H9 (cell line): ENCODE data around the gene BOLA2B. TPM values are rescaled to one million over a fixed set of nuclear protein-coding genes. Genes with fewer than 3 reads are reported as not detected.
A peak's percentile ranks its signal among the peaks of the same experiment; 100 is the strongest.

ENCODE experiments used
- DNase-seq: peaks from one replicate; pipeline ENCODE4 v3.0.0-alpha.2; 2017
- H2AFZ ChIP-seq: one replicate; pipeline ENCODE4 v1.6.1; 2013; ENCODE audit warnings: mild to moderate bottlenecking, low read length, control low read depth, moderate library complexity
- H2AK5ac ChIP-seq: 2 replicates; pipeline ENCODE4 v1.6.1; 2013; ENCODE audit warnings: low read length, control low read depth, mixed read lengths; ENCODE audit not compliant: insufficient read length
- H2BK120ac ChIP-seq: one replicate; pipeline ENCODE4 v1.6.1; 2013; ENCODE audit warnings: low read depth, mild to moderate bottlenecking, low read length, control low read depth, inconsistent platforms; ENCODE audit not compliant: poor library complexity, severe bottlenecking
- H2BK12ac ChIP-seq: 2 replicates; pipeline ENCODE4 v1.6.1; 2013; ENCODE audit warnings: low read length, control low read depth, mixed read lengths, low read depth; ENCODE audit not compliant: insufficient read length
- H2BK15ac ChIP-seq: 2 replicates; pipeline ENCODE4 v1.6.1; 2013; ENCODE audit warnings: low read depth, low read length, control low read depth
- H2BK20ac ChIP-seq: one replicate; pipeline ENCODE4 v1.6.1; 2013; ENCODE audit warnings: low read depth, mild to moderate bottlenecking, low read length, control low read depth, inconsistent platforms; ENCODE audit not compliant: poor library complexity, severe bottlenecking
- H2BK5ac ChIP-seq: 2 replicates; pipeline ENCODE4 v1.6.1; 2013; ENCODE audit warnings: low read length, control low read depth, mixed read lengths; ENCODE audit not compliant: insufficient read length
- H3K14ac ChIP-seq: 2 replicates; pipeline ENCODE4 v1.6.1; 2013; ENCODE audit warnings: low read length, control low read depth; ENCODE audit not compliant: insufficient read depth
- H3K18ac ChIP-seq: 2 replicates; pipeline ENCODE4 v1.6.1; 2013; ENCODE audit warnings: low read depth, mild to moderate bottlenecking, mixed read lengths, low read length, control low read depth; ENCODE audit not compliant: insufficient read length
- H3K23ac ChIP-seq: 2 replicates; pipeline ENCODE4 v1.6.1; 2013; ENCODE audit warnings: low read length, control low read depth, mixed read lengths, low read depth; ENCODE audit not compliant: insufficient read length
- H3K23me2 ChIP-seq: 2 replicates; pipeline ENCODE4 v1.6.1; 2013; ENCODE audit warnings: low read depth, mild to moderate bottlenecking, mixed read lengths, low read length, control low read depth; ENCODE audit not compliant: insufficient read length, poor library complexity, severe bottlenecking
- H3K27ac ChIP-seq: 2 replicates; pipeline ENCODE4 v1.5.1; 2013; ENCODE audit warnings: low read length, control low read depth, mixed read lengths, low read depth; ENCODE audit not compliant: insufficient read length
- H3K27me3 ChIP-seq: 2 replicates; pipeline ENCODE4 v1.6.1; 2013; ENCODE audit warnings: low read length, control low read depth, inconsistent platforms; ENCODE audit not compliant: insufficient read depth
- H3K4ac ChIP-seq: 2 replicates; pipeline ENCODE4 v1.6.1; 2013; ENCODE audit warnings: low read depth, mild to moderate bottlenecking, control low read depth, inconsistent platforms, low read length, moderate library complexity
- H3K4me1 ChIP-seq: 2 replicates; pipeline ENCODE4 v1.6.1; 2013; ENCODE audit warnings: low read length, control low read depth, inconsistent platforms; ENCODE audit not compliant: insufficient read depth
- H3K4me2 ChIP-seq: 2 replicates; pipeline ENCODE4 v1.6.1; 2013; ENCODE audit warnings: low read length, control low read depth, mixed read lengths; ENCODE audit not compliant: insufficient read length, insufficient read depth
- H3K56ac ChIP-seq: 2 replicates; pipeline ENCODE4 v1.6.1; 2013; ENCODE audit warnings: low read depth, mild to moderate bottlenecking, mixed read lengths, low read length, control low read depth; ENCODE audit not compliant: insufficient read length
- H3K79me1 ChIP-seq: 2 replicates; pipeline ENCODE4 v1.6.1; 2013; ENCODE audit warnings: low read depth, mild to moderate bottlenecking, moderate library complexity, low read length, control low read depth, inconsistent platforms; ENCODE audit not compliant: insufficient read depth, poor library complexity, severe bottlenecking
- H3K79me2 ChIP-seq: 2 replicates; pipeline ENCODE4 v1.6.1; 2013; ENCODE audit warnings: low read length, control low read depth, inconsistent platforms; ENCODE audit not compliant: insufficient read depth
- H3K9ac ChIP-seq: 2 replicates; pipeline ENCODE4 v1.6.1; 2013; ENCODE audit warnings: low read length, control low read depth, mixed read lengths; ENCODE audit not compliant: insufficient read length; ENCODE audit errors: extremely low read depth
- H3K9me3 ChIP-seq: one replicate; pipeline ENCODE4 v1.6.1; 2013; ENCODE audit warnings: low read depth, low read length, inconsistent platforms; ENCODE audit not compliant: control insufficient read depth
- H3T11ph ChIP-seq: one replicate; pipeline ENCODE4 v1.6.1; 2013; ENCODE audit warnings: mild to moderate bottlenecking, low read length, control low read depth, inconsistent platforms
- H4K20me1 ChIP-seq: one replicate; pipeline ENCODE4 v1.6.1; 2013; ENCODE audit not compliant: control insufficient read depth, insufficient read length, insufficient read depth
- H4K5ac ChIP-seq: 2 replicates; pipeline ENCODE4 v1.6.1; 2013; ENCODE audit warnings: low read depth, mild to moderate bottlenecking, mixed read lengths, low read length, control low read depth; ENCODE audit not compliant: insufficient read length
- H4K8ac ChIP-seq: replicated peaks from 2 replicates; pipeline ENCODE4 v1.6.1; 2013; ENCODE audit warnings: low read length, control low read depth, mixed read lengths, low read depth; ENCODE audit not compliant: insufficient read length
- H4K91ac ChIP-seq: 2 replicates; pipeline ENCODE4 v1.6.1; 2013; ENCODE audit warnings: low read depth, mild to moderate bottlenecking, moderate library complexity, mixed read lengths, low read length, control low read depth; ENCODE audit not compliant: insufficient read length
- H3K27ac Mint-ChIP-seq, 3 experiments: 2 replicates in 2 of 3; 3 replicates in 1 of 3; pipeline ENCODE4 v1.8.0; 2020 to 2021; ENCODE audit warnings: mixed read lengths in 3 of 3, mild to moderate bottlenecking in 1 of 3, moderate library complexity in 1 of 3
- H3K27me3 Mint-ChIP-seq: 2 replicates; pipeline ENCODE4 v1.8.0; 2021; ENCODE audit warnings: low read depth, mild to moderate bottlenecking, moderate library complexity, mixed read lengths
- H3K36me3 Mint-ChIP-seq, 3 experiments: 2 replicates in 2 of 3; 3 replicates in 1 of 3; pipeline ENCODE4 v1.8.0; 2020 to 2021; ENCODE audit warnings: low read depth in 3 of 3, mixed read lengths in 3 of 3; ENCODE audit not compliant: insufficient read depth in 1 of 3
- H3K4me1 Mint-ChIP-seq, 2 experiments: 2 replicates each; pipeline ENCODE4 v1.8.0; 2020; ENCODE audit warnings: mixed read lengths in 2 of 2
- H3K4me3 Mint-ChIP-seq, 2 experiments: 2 replicates in 1 of 2; 3 replicates in 1 of 2; pipeline ENCODE4 v1.8.0; 2020 to 2021; ENCODE audit warnings: mild to moderate bottlenecking in 2 of 2, mixed read lengths in 2 of 2, moderate library complexity in 1 of 2
- H3K9me3 Mint-ChIP-seq, 2 experiments: 2 replicates in 1 of 2; 3 replicates in 1 of 2; pipeline ENCODE4 v1.8.0; 2020; ENCODE audit warnings: mild to moderate bottlenecking in 2 of 2, mixed read lengths in 2 of 2, moderate library complexity in 1 of 2
- CTCF ChIP-seq: fragments of 200-600 bp; sonication (generic); conservative IDR thresholded peaks from 3 replicates; pipeline ENCODE4 v1.8.0; 2021; ENCODE audit warnings: antibody characterized with exemption, mild to moderate bottlenecking
- whole genome bisulfite sequencing: extraction: QIAGEN DNeasy Blood & Tissue Kit; methylation state at CpG from one replicate; pipeline ENCODE4 v1.1.7; 2013; ENCODE audit warnings: missing lambda C conversion rate, low lambda C conversion rate, mixed read lengths; ENCODE audit not compliant: insufficient read length; ENCODE audit errors: extremely low coverage; 5-methylcytosine and 5-hydroxymethylcytosine counted together
- total RNA-seq: library from RNA; stranded (reverse); gene quantifications from 2 replicates; pipeline ENCODE4 v1.2.1, GENCODE V29; 2021

BOLA2B gene
- total RNA-seq, 1 experiment from 2014 or later: 218 TPM

GRCh38 chr16:30187971-30188561, 5.4 kb downstream of the BOLA2B start:
- no peak overlapping the region for H3K9ac ChIP-seq
- WGBS: no CpG with 5 or more reads among the region's 23 CpGs
- no peak overlapping the region for H3T11ph ChIP-seq
- Mint-ChIP-seq H3K9me3 (no peaks in the 10 kb centered on the region), H3K4me1 (peaks cover 4 to 14% of the 10 kb centered on the region in 2 experiments), H3K27ac (no peak overlapping the region), H3K27me3 (peaks cover 14% of the 10 kb centered on the region), H3K36me3 (no peaks in the 10 kb centered on the region; a peak in 1 of 7 replicates), H3K4me3 (no peak overlapping the region)
- H2BK12ac ChIP-seq: no peak overlapping the region
- H2AK5ac ChIP-seq: no peak overlapping the region
- no peak overlapping the region for H3K14ac ChIP-seq
- H3K56ac ChIP-seq: no peak overlapping the region
- H2BK5ac ChIP-seq: no peak overlapping the region
- H4K20me1 ChIP-seq: peaks cover 4% of the 10 kb centered on the region
- no peak overlapping the region for H4K8ac ChIP-seq
- H3K4ac ChIP-seq: no peak overlapping the region
- DNase-seq: peak; percentile 29
- H4K91ac ChIP-seq: no peak overlapping the region
- TF ChIP-seq CTCF: no peak
- no peak overlapping the region for H3K27ac ChIP-seq
- no peaks in the 10 kb centered on the region for H3K4me1 ChIP-seq
- H3K27me3 ChIP-seq: no peaks in the 10 kb centered on the region
- no peak overlapping the region for H2BK20ac ChIP-seq
- H2BK15ac ChIP-seq: no peak overlapping the region
- H4K5ac ChIP-seq: no peak overlapping the region
- no peaks in the 10 kb centered on the region for H3K79me2 ChIP-seq
- H2BK120ac ChIP-seq: no peak overlapping the region
- no peaks in the 10 kb centered on the region for H3K9me3 ChIP-seq
- H3K18ac ChIP-seq: no peak overlapping the region
- H3K79me1 ChIP-seq: no peaks in the 10 kb centered on the region
- H3K23me2 ChIP-seq: no peaks in the 10 kb centered on the region
- no peak overlapping the region for H3K4me2 ChIP-seq
- no peak overlapping the region for H3K23ac ChIP-seq
- H2AFZ ChIP-seq: no peak overlapping the region
